PC-3 (cell line): ENCODE measurements around the gene LSM5.

Experiments
- CTCF ChIP-seq: fragments of 300-600 bp; sonication (generic); conservative IDR thresholded peaks from 2 replicates; pipeline ENCODE4 v1.5.1; 2017; ENCODE audit warnings: antibody characterized with exemption, low read depth, mild to moderate bottlenecking, low read length
- EZH2 ChIP-seq: fragments of 300-600 bp; sonication (generic); IDR thresholded peaks from one replicate; pipeline ENCODE4 v1.6.1; 2017; ENCODE audit warnings: antibody characterized with exemption, mild to moderate bottlenecking, low read length; ENCODE audit not compliant: unreplicated experiment

- TF ChIP-seq CTCF (no peak), EZH2 (no peak)
Observed at GRCh38 chr7:32472015-32472414, 18.2 kb downstream of the LSM5 start.
